GM12878 (cell line): Measurements from ENCODE around the gene ADAMTS2. TPM values are rescaled to one million over a fixed set of nuclear protein-coding genes. Genes with fewer than 3 reads are reported as not detected.

Source experiments
- ATAC-seq: fragments of 200-7000 bp; cut with Tn5 transposase; 3 replicates; pipeline ENCODE4 v1.9.1; 2020; ENCODE audit warnings: mild to moderate bottlenecking, moderate library complexity
- BruUV-seq: library from RNA; stranded (reverse); fragments of 400-500 nt; replicated peaks from 2 replicates; lab custom pipeline; 2021; lab: Mats Ljungman, UMichigan
- CTCF ChIA-PET: fragments of 300-600 bp; sonication (Branson Sonifier 250); formaldehyde crosslinking; extraction: SDS; loops from one replicate; lab custom pipeline; 2021; ENCODE audit warnings: inconsistent platforms; lab: Yijun Ruan, JAX
- POLR2A ChIA-PET: fragments of 350-600 bp; formaldehyde crosslinking; extraction: SDS; loops from one replicate; lab custom pipeline; 2021; ENCODE audit warnings: inconsistent platforms; lab: Charles Lee
- RAD21 ChIA-PET: fragments of 300-600 bp; sonication (Branson Sonifier 250); formaldehyde crosslinking; loops from one replicate; lab custom pipeline; 2023; ENCODE audit warnings: antibody characterized with exemption; ENCODE audit not compliant: unreplicated experiment; lab: Charles Lee
- SMC1A ChIA-PET: fragments of 300-600 bp; sonication (Branson Sonifier 250); formaldehyde crosslinking; loops from one replicate; lab custom pipeline; 2023; ENCODE audit not compliant: unreplicated experiment, uncharacterized antibody; lab: Charles Lee
- DNase-seq: peaks from one replicate; pipeline ENCODE4 v3.0.0-alpha.2; 2011; ENCODE audit warnings: low read depth, low spot score
- FAIRE-seq: peaks from 3 replicates; lab custom pipeline; 2011; peaks lifted over from hg19 to GRCh38; lab: Jason Lieb, UNC
- H2AFZ ChIP-seq: 2 replicates; pipeline ENCODE4 v1.6.0; 2011; ENCODE audit warnings: low read depth, low read length, control low read depth; ENCODE audit not compliant: control insufficient read depth
- H3K27ac ChIP-seq: 2 replicates; pipeline ENCODE4 v1.5.1; 2011; ENCODE audit warnings: control low read depth; ENCODE audit not compliant: control insufficient read depth, insufficient read depth
- H3K27me3 ChIP-seq, 2 experiments: replicated peaks in 1 of 2; 2 replicates each; pipeline versions ENCODE4 v1.6.0 to v1.6.1; 2011; ENCODE audit warnings: low read length in 1 of 2; ENCODE audit not compliant: control insufficient read depth in 2 of 2, insufficient read depth in 2 of 2
- H3K36me3 ChIP-seq, 2 experiments: 2 replicates each; pipeline ENCODE4 v1.5.1; 2011; ENCODE audit warnings: low read length in 1 of 2; ENCODE audit not compliant: control insufficient read depth in 2 of 2, insufficient read depth in 2 of 2
- H3K4me1 ChIP-seq: 2 replicates; pipeline ENCODE4 v1.6.1; 2011; ENCODE audit warnings: mild to moderate bottlenecking, low read length, moderate library complexity, mixed read lengths; ENCODE audit not compliant: control insufficient read depth, insufficient read depth
- H3K4me2 ChIP-seq: 2 replicates; pipeline ENCODE4 v1.6.0; 2011; ENCODE audit warnings: control low read depth; ENCODE audit not compliant: control insufficient read depth, insufficient read depth
- H3K4me3 ChIP-seq: fragments of 200-600 bp; sonication (generic); 2 replicates; pipeline ENCODE4 v1.5.1; 2016
- H3K79me2 ChIP-seq: 2 replicates; pipeline ENCODE4 v1.6.0; 2011; ENCODE audit warnings: low read length; ENCODE audit not compliant: control insufficient read depth, insufficient read depth
- H3K9ac ChIP-seq: 2 replicates; pipeline ENCODE4 v1.8.0; 2011; ENCODE audit warnings: low read length, control low read depth, mixed read lengths; ENCODE audit not compliant: control insufficient read depth, insufficient read depth
- H3K9me3 ChIP-seq: replicated peaks from 3 replicates; pipeline ENCODE4 v1.5.1; 2011; ENCODE audit warnings: mild to moderate bottlenecking, low read length; ENCODE audit not compliant: control insufficient read depth, insufficient read depth
- H4K20me1 ChIP-seq: 2 replicates; pipeline ENCODE4 v1.6.0; 2011; ENCODE audit not compliant: control insufficient read depth, insufficient read depth
- BHLHE40 ChIP-seq, 2 experiments: fragments of 450-650 bp in 1 of 2; IDR thresholded peaks; 2 replicates each; pipeline ENCODE4 v1.6.1; 2011 to 2017; ENCODE audit warnings: low read depth in 2 of 2, borderline replicate concordance in 1 of 2, improper control_type of control experiment in 1 of 2, low read length in 1 of 2, mild to moderate bottlenecking in 1 of 2
- E2F8 ChIP-seq: fragments of 450-650 bp; IDR thresholded peaks from 2 replicates; pipeline ENCODE4 v1.6.1; 2018; ENCODE audit warnings: mild to moderate bottlenecking, low read depth, moderate library complexity; ENCODE audit not compliant: partially characterized antibody
- FOS ChIP-seq: IDR thresholded peaks from 3 replicates; pipeline ENCODE4 v1.6.1; 2011; ENCODE audit warnings: borderline replicate concordance; ENCODE audit not compliant: insufficient read length; ENCODE audit errors: extremely low read depth
- IRF3 ChIP-seq: fragments of 450-650 bp; IDR thresholded peaks from 2 replicates; pipeline ENCODE4 v1.6.1; 2014; ENCODE audit warnings: mild to moderate bottlenecking
- MEF2A ChIP-seq: IDR thresholded peaks from 2 replicates; pipeline ENCODE4 v1.6.1; 2011; ENCODE audit warnings: low read depth, mild to moderate bottlenecking, low read length, moderate library complexity; ENCODE audit not compliant: insufficient read depth
- SIN3A ChIP-seq: IDR thresholded peaks from 2 replicates; pipeline ENCODE4 v1.6.1; 2012; ENCODE audit warnings: low read depth, low read length, improper control_type of control experiment
- SMAD1 ChIP-seq: fragments of 450-650 bp; IDR thresholded peaks from 2 replicates; pipeline ENCODE4 v1.6.1; 2018; ENCODE audit warnings: mild to moderate bottlenecking, low read depth; ENCODE audit not compliant: partially characterized antibody
- ZNF24 ChIP-seq: fragments of 450-650 bp; IDR thresholded peaks from 2 replicates; pipeline ENCODE4 v1.6.1; 2017; ENCODE audit warnings: antibody characterized with exemption, mild to moderate bottlenecking
- ZNF274 ChIP-seq: IDR thresholded peaks from one replicate; pipeline ENCODE4 v1.8.0; 2011; ENCODE audit not compliant: insufficient read length, insufficient read depth
- ZNF384 ChIP-seq: IDR thresholded peaks from 2 replicates; pipeline ENCODE4 v1.6.1; 2012; ENCODE audit warnings: low read depth, mild to moderate bottlenecking, low read length, improper control_type of control experiment, borderline replicate concordance
- WGBS: methylation state at CpG from one replicate; pipeline ENCODE4 v1.1.6; 2016; ENCODE audit warnings: low lambda C conversion rate; ENCODE audit not compliant: insufficient replicate concordance, insufficient coverage; ENCODE audit errors: missing lambda C conversion rate; 5-methylcytosine and 5-hydroxymethylcytosine counted together
- in situ Hi-C: fragments of 300-500 bp; cut with MboI; formaldehyde crosslinking; loops from 9 replicates; pipeline ENCODE4 v1.14.3; 2018; ENCODE audit warnings: mixed read lengths
- intact Hi-C: fragments of 100-400 bp; cut with micrococcal nuclease; formaldehyde crosslinking; loops from one replicate; pipeline ENCODE4 v1.14.2; 2022; ENCODE audit not compliant: unreplicated experiment
- polyA plus RNA-seq, 11 experiments: library from polyadenylated mRNA; depleted of rRNA in 4 of 11; unstranded in 6 of 11; stranded (reverse) in 5 of 11; fragments of >200 nt; fragmentation: Nextera tagmentation in 4 of 11; fragmentation: Illumina TruSeq in 1 of 11; extraction: Ambion mirVana in 4 of 11; extraction: Trizol in 1 of 11; gene quantifications; 1 replicate in 1 of 11; 2 replicates in 10 of 11; pipeline versions ENCODE4 v1.2.1 to v1.2.3, GENCODE V29; 2011 to 2016; ENCODE audit warnings: inconsistent platforms in 2 of 11, missing spikeins in 2 of 11, low read depth in 1 of 11
- total RNA-seq, 4 experiments: library from RNA; depleted of rRNA in 3 of 4; stranded (reverse); fragments of >200 nt in 3 of 4; fragmentation: Illumina TruSeq in 1 of 4; extraction: Trizol in 1 of 4; gene quantifications; 2 replicates each; pipeline versions ENCODE4 v1.2.1 to v1.2.3, GENCODE V29; 2013 to 2021

ADAMTS2 gene
- total and polyA plus RNA-seq, 10 of the 15 experiments (the other 5 are each of a cell fraction or from before 2014, with no cell fraction given), result 0.03 to 0.05 TPM; not detected in 8

- ATAC-seq (no peak), FAIRE-seq (no peak), DNase-seq (no peak)
- in situ Hi-C loops, result no loop called here
- ChIA-PET RAD21 (no interaction called here), POLR2A (no interaction called here), CTCF (no interaction called here), SMC1A (no interaction called here)
- no TSS peak for BruUV-seq
- no peaks in the 10 kb centered on the region for H4K20me1 ChIP-seq
- H3K9ac ChIP-seq, result no peak overlapping the region
- no peaks in the 10 kb centered on the region for H3K27me3 ChIP-seq
- no peaks in the 10 kb centered on the region for H3K4me1 ChIP-seq
- no peak overlapping the region for H3K4me3 ChIP-seq
- H3K9me3 ChIP-seq, result no peaks in the 10 kb centered on the region; the same call in 2 of the 3 replicates
- intact Hi-C loops, result no loop called here
- TF ChIP-seq E2F8 (no peak), ZNF24 (no peak), ZNF384 (no peak), FOS (no peak), BHLHE40 (IDR thresholded peaks at IDR 0.05; ENCODE audit: borderline replicate concordance in 1 of 2, low read depth in 2 of 2, low read length in 1 of 2) (no peak), SIN3A (no peak), MEF2A (no peak), SMAD1 (no peak), IRF3 (no peak), ZNF274 (no peak)
- no peaks in the 10 kb centered on the region for H3K36me3 ChIP-seq
- WGBS, result 34% methylated on average over 19 of the region's 19 CpGs
- H3K27ac ChIP-seq, result no peak overlapping the region
- no peak overlapping the region for H3K4me2 ChIP-seq
- H2AFZ ChIP-seq, result no peak overlapping the region
- no peaks in the 10 kb centered on the region for H3K79me2 ChIP-seq
Measured at GRCh38 chr5:179317411-179318220, 27.6 kb downstream of the ADAMTS2 start.
